ENCODE measurements around the gene OBP2B.

Gene OBP2B

GRCh38 chr9:133188006-133188842, 20.8 kb downstream of the OBP2B start:
- Histone ChIP-seq H3K4me3 (ENCODE audit: low read depth, low read length) (no peak overlapping the region), H3K9me3 (ENCODE audit: severe bottlenecking) (peaks cover 6% of the 10 kb centered on the region), H3K36me3 (no peaks in the 10 kb centered on the region), H3K27me3 (ENCODE audit: insufficient read depth, low read depth, severe bottlenecking) (peaks cover 26% of the 10 kb centered on the region), H3K27ac (no peak overlapping the region)
- DNase-seq: peak; percentile 84
- TF ChIP-seq CTCF (IDR thresholded peaks at IDR 0.05; ENCODE audit: low read depth, low read length): peak; percentile 84

DNA sequence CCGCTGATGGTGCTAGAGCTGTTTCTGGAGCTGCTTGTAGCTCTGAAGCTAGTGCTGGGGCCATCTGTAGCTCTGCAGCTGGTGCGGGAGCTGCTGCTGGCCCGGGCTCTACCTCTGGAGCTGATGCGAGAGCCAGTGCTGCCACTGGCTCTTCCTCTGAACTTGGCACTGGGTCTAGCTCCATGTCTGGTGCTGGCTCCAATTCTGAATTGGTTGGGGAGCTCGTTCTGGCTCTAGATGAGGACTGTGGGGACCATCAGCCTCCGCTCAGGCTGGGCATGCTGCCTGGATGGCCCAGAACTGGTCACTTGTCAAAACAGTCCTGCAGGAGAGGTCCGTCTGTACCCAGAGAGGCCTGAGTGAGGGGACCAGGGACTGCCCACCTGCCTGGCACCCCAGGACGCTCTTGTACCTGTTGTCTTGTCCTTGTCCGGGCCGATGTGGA, 21.5 kb downstream of the OBP2B start:
- no peak for DNase-seq
- peaks cover 21% of the 10 kb centered on the region for H3K27me3 ChIP-seq (ENCODE audit: insufficient read depth, low read depth, severe bottlenecking)
- no peak for TF ChIP-seq CTCF (IDR thresholded peaks at IDR 0.05; ENCODE audit: low read depth, low read length)

GRCh38 chr9:133186736-133187135, 22.3 kb downstream of the OBP2B start:
- no peak for TF ChIP-seq CTCF (IDR thresholded peaks at IDR 0.05; ENCODE audit: low read depth, low read length)
- no peaks in the 10 kb centered on the region for H3K36me3 ChIP-seq
- peaks cover 16% of the 10 kb centered on the region for H3K27me3 ChIP-seq (ENCODE audit: insufficient read depth, low read depth, severe bottlenecking)
- H3K4me3 ChIP-seq (ENCODE audit: low read depth, low read length): no peak overlapping the region
- H3K27ac ChIP-seq: no peak overlapping the region
- no peak for DNase-seq
- H3K9me3 ChIP-seq (ENCODE audit: severe bottlenecking): peaks cover under 1% of the 10 kb centered on the region

More for the DNA sequence above, 21.5 kb downstream of the OBP2B start:
- Histone ChIP-seq H3K27ac (no peak overlapping the region), H3K36me3 (no peaks in the 10 kb centered on the region), H3K4me3 (ENCODE audit: low read depth, low read length) (no peak overlapping the region), H3K9me3 (ENCODE audit: severe bottlenecking) (peaks cover 6% of the 10 kb centered on the region)

GRCh38 chr9:133184971-133185370, 24.1 kb downstream of the OBP2B start:
- Histone ChIP-seq H3K27ac (no peak overlapping the region), H3K9me3 (ENCODE audit: severe bottlenecking) (no peaks in the 10 kb centered on the region), H3K27me3 (ENCODE audit: insufficient read depth, low read depth, severe bottlenecking) (peaks cover 15% of the 10 kb centered on the region), H3K4me3 (ENCODE audit: low read depth, low read length) (peak overlapping the region; percentile 1; the same call in 1 of the 2 replicates), H3K36me3 (no peaks in the 10 kb centered on the region)
- peak; percentile 66 for DNase-seq
- TF ChIP-seq CTCF (IDR thresholded peaks at IDR 0.05; ENCODE audit: low read depth, low read length): peak; percentile 77

- no peak overlapping the region for H3K4me3 ChIP-seq (ENCODE audit: low read depth, low read length)
- no peak for TF ChIP-seq CTCF (IDR thresholded peaks at IDR 0.05; ENCODE audit: low read depth, low read length)
- H3K36me3 ChIP-seq: no peaks in the 10 kb centered on the region
- no peak for DNase-seq
- H3K9me3 ChIP-seq (ENCODE audit: severe bottlenecking): no peaks in the 10 kb centered on the region
- peaks cover 9% of the 10 kb centered on the region for H3K27me3 ChIP-seq (ENCODE audit: insufficient read depth, low read depth, severe bottlenecking)
- no peak overlapping the region for H3K27ac ChIP-seq
Observed at GRCh38 chr9:133182151-133182550, 26.9 kb downstream of the OBP2B start.
